B cell (primary cell): ENCODE results near the gene NKIRAS2. TPM values are rescaled to one million over a fixed set of nuclear protein-coding genes. Genes with fewer than 3 reads are reported as not detected.

Source experiments
- ATAC-seq: fragments of 200-7000 bp; cut with Tn5 transposase; one replicate; pipeline ENCODE4 v1.10.0; 2021; ENCODE audit warnings: low read depth, mild to moderate bottlenecking, moderate number of reproducible peaks, moderate library complexity
- CTCF ChIA-PET: fragments of 350-600 bp; sonication (Branson Sonifier 250); formaldehyde crosslinking; loops from one replicate; lab custom pipeline; 2021; ENCODE audit warnings: antibody characterized with exemption, inconsistent platforms; lab: Charles Lee
- POLR2A ChIA-PET: fragments of 350-600 bp; sonication (Branson Sonifier 250); formaldehyde crosslinking; loops from one replicate; lab custom pipeline; 2021; ENCODE audit warnings: antibody characterized with exemption; lab: Charles Lee
- DNase-seq: peaks from one replicate; pipeline ENCODE4 v3.0.0; 2013
- H2AFZ ChIP-seq: 2 replicates; pipeline ENCODE4 v1.6.1; 2012; ENCODE audit warnings: mild to moderate bottlenecking, low read depth, low read length; ENCODE audit not compliant: insufficient read depth, poor library complexity, severe bottlenecking
- H3K27ac ChIP-seq, 2 donors: 1 replicate in 1 of 2; 2 replicates in 1 of 2; pipeline ENCODE4 v1.5.1; 2012 to 2013; ENCODE audit warnings: low read length in 2 of 2, mild to moderate bottlenecking in 2 of 2, moderate library complexity in 1 of 2
- H3K27me3 ChIP-seq, 4 experiments: fragments of 200-600 bp in 1 of 4; sonication (generic) in 1 of 4; replicated peaks in 1 of 4; 1 replicate in 2 of 4; 2 replicates in 2 of 4; pipeline versions ENCODE4 v1.6.1 to v1.7.0; 2013 to 2016; ENCODE audit warnings: low read length in 3 of 4, mild to moderate bottlenecking in 2 of 4, mixed read lengths in 1 of 4, moderate library complexity in 1 of 4; ENCODE audit not compliant: insufficient read depth in 4 of 4, control insufficient read depth in 3 of 4; ENCODE audit errors: control extremely low read depth in 1 of 4
- H3K36me3 ChIP-seq, 2 experiments: replicated peaks in 1 of 2; 1 replicate in 1 of 2; 2 replicates in 1 of 2; pipeline versions ENCODE4 v1.6.1 to v1.7.1; 2013; ENCODE audit warnings: low read length in 1 of 2; ENCODE audit not compliant: insufficient read depth in 2 of 2, control insufficient read depth in 1 of 2; ENCODE audit errors: control extremely low read depth in 1 of 2, extremely low read depth in 1 of 2
- H3K4me1 ChIP-seq, 2 donors: fragments of 200-600 bp in 1 of 2; sonication (generic) in 1 of 2; 1 replicate in 1 of 2; 2 replicates in 1 of 2; pipeline versions ENCODE4 v1.5.1 to v1.6.1; 2013 to 2017; ENCODE audit warnings: low read length in 2 of 2; ENCODE audit not compliant: control insufficient read depth in 2 of 2, insufficient read depth in 2 of 2
- H3K4me2 ChIP-seq: replicated peaks from 2 replicates; pipeline ENCODE3; 2012; ENCODE audit warnings: mild to moderate bottlenecking, low read depth, low read length; ENCODE audit not compliant: poor library complexity, severe bottlenecking
- H3K4me3 ChIP-seq, 5 experiments: fragments of 200-600 bp in 1 of 5; sonication (generic) in 1 of 5; 1 replicate in 3 of 5; 2 replicates in 2 of 5; pipeline versions ENCODE4 v1.5.1 to v1.7.0; 2011 to 2016; ENCODE audit warnings: low read length in 4 of 5, mild to moderate bottlenecking in 4 of 5, low read depth in 2 of 5, control low read depth in 1 of 5, moderate library complexity in 1 of 5; ENCODE audit not compliant: insufficient read depth in 1 of 5; ENCODE audit errors: control extremely low read depth in 1 of 5, extremely low read depth in 1 of 5
- H3K79me2 ChIP-seq: fragments of 200-600 bp; sonication (generic); one replicate; pipeline ENCODE4 v1.6.0; 2016; ENCODE audit warnings: low read length; ENCODE audit not compliant: control insufficient read depth, insufficient read depth
- H3K9ac ChIP-seq: fragments of 200-600 bp; sonication (generic); 2 replicates; pipeline ENCODE4 v1.6.1; 2017; ENCODE audit warnings: mild to moderate bottlenecking, low read length, moderate library complexity
- H3K9me3 ChIP-seq, 3 donors: one replicate each; pipeline versions ENCODE4 v1.6.1 to v1.7.1; 2013; ENCODE audit warnings: low read length in 2 of 3; ENCODE audit not compliant: control insufficient read depth in 2 of 3, insufficient read depth in 1 of 3; ENCODE audit errors: control extremely low read depth in 1 of 3
- H4K20me1 ChIP-seq: 2 replicates; pipeline ENCODE4 v1.6.0; 2012; ENCODE audit warnings: mild to moderate bottlenecking, low read length; ENCODE audit not compliant: insufficient read depth, control insufficient read depth, poor library complexity, severe bottlenecking
- H3K27ac Mint-ChIP-seq: one replicate; pipeline ENCODE4 v1.8.0; 2021; ENCODE audit warnings: mixed read lengths
- H3K27me3 Mint-ChIP-seq: one replicate; pipeline ENCODE4 v1.8.0; 2021; ENCODE audit warnings: mixed read lengths
- H3K4me1 Mint-ChIP-seq: one replicate; pipeline ENCODE4 v1.8.0; 2021; ENCODE audit warnings: mixed read lengths
- H3K4me3 Mint-ChIP-seq: one replicate; pipeline ENCODE4 v1.8.0; 2021; ENCODE audit warnings: mixed read lengths
- H3K9me3 Mint-ChIP-seq: one replicate; pipeline ENCODE4 v1.8.0; 2022; ENCODE audit warnings: mixed read lengths; ENCODE audit not compliant: insufficient read depth
- CTCF ChIP-seq: fragments of 200-600 bp; IDR thresholded peaks from one replicate; pipeline ENCODE4 v1.8.0; 2022; ENCODE audit warnings: antibody characterized with exemption, mild to moderate bottlenecking
- EZH2 ChIP-seq: IDR thresholded peaks from 2 replicates; pipeline ENCODE4 v1.6.1; 2012; ENCODE audit warnings: borderline replicate concordance, low read depth, mild to moderate bottlenecking, moderate library complexity, low read length; ENCODE audit not compliant: insufficient read depth, poor library complexity, severe bottlenecking
- WGBS: methylation state at CpG from one replicate; pipeline ENCODE4 v1.1.5; 2013; ENCODE audit warnings: missing lambda C conversion rate; ENCODE audit not compliant: insufficient coverage; 5-methylcytosine and 5-hydroxymethylcytosine counted together
- intact Hi-C: fragments of 100-400 bp; cut with micrococcal nuclease; formaldehyde crosslinking; loops from one replicate; pipeline ENCODE4 v1.10.0; 2022
- polyA plus RNA-seq: library from polyadenylated mRNA; depleted of rRNA; stranded (reverse); fragments of >200 nt; gene quantifications from 2 replicates; pipeline ENCODE4 v1.2.3, GENCODE V29; 2012
- total RNA-seq, 2 donors: library from RNA; stranded (reverse); fragments of 120-200 nt in 1 of 2; gene quantifications; 1 replicate in 1 of 2; 2 replicates in 1 of 2; pipeline versions ENCODE4 v1.2.3 to v1.2.4, GENCODE V29; 2013 to 2022

NKIRAS2 gene
- total and polyA plus RNA-seq, 2 donors (not counting 1 experiment from before 2014, with no cell fraction given), result 22.0 to 29.2 TPM

- ChIA-PET POLR2A (no interaction called here), CTCF (interaction anchor here (1.2 to 6.9 kb wide), 2 partner anchors 14 to 98 kb away, joined by 4 to 51 read pairs; partner anchors contain the start of gene CNP)
- no peaks in the 10 kb centered on the region for H3K9me3 Mint-ChIP-seq
- Histone ChIP-seq H2AFZ (no peak overlapping the region), H3K4me2 (no peak overlapping the region), H4K20me1 (no peaks in the 10 kb centered on the region), H3K27ac (no peak overlapping the region), H3K36me3 (no peaks in the 10 kb centered on the region), H3K4me1 (peaks cover 16 to 21% of the 10 kb centered on the region in 2 donors), H3K4me3 (no peak overlapping the region), H3K9me3 (no peaks in the 10 kb centered on the region), H3K27me3 (no peaks in the 10 kb centered on the region), H3K79me2 (no peaks in the 10 kb centered on the region), H3K9ac (no peak overlapping the region)
- no peaks in the 10 kb centered on the region for H3K27me3 Mint-ChIP-seq
- ATAC-seq (no peak), DNase-seq (no peak)
- H3K4me1 Mint-ChIP-seq, result peaks cover 19% of the 10 kb centered on the region
- TF ChIP-seq EZH2 (no peak), CTCF (no peak)
- H3K27ac Mint-ChIP-seq, result no peak overlapping the region
- WGBS, result 93% methylated on average over 14 of the region's 14 CpGs
- intact Hi-C loops, result loop anchor here (1.0 kb wide), 1 partner anchor 99 kb away; no protein-coding TSS in a partner anchor
- no peak overlapping the region for H3K4me3 Mint-ChIP-seq
Observed at GRCh38 chr17:42062681-42063080, 42.8 kb downstream of the NKIRAS2 start.

GRCh38 chr17:42065201-42065600, 45.3 kb downstream of the NKIRAS2 start:
- ChIA-PET POLR2A (interaction anchor here (0.6 kb wide), 1 partner anchor 19 kb away, joined by 5 read pairs; no protein-coding TSS in a partner anchor), CTCF (interaction anchor here (0.7 to 6.9 kb wide), 16 partner anchors 10 to 105 kb away, joined by 3 to 89 read pairs (median 4); partner anchors contain the start of genes CNP, DHX58, KAT2A and NKIRAS2)
- Histone ChIP-seq H3K4me3 (no peak overlapping the region), H3K4me1 (peaks cover 16 to 21% of the 10 kb centered on the region in 2 donors), H3K79me2 (no peaks in the 10 kb centered on the region), H2AFZ (no peak overlapping the region), H4K20me1 (no peaks in the 10 kb centered on the region), H3K27me3 (no peaks in the 10 kb centered on the region), H3K9me3 (no peaks in the 10 kb centered on the region), H3K9ac (no peak overlapping the region), H3K36me3 (no peaks in the 10 kb centered on the region), H3K4me2 (no peak overlapping the region), H3K27ac (no peak overlapping the region)
- intact Hi-C loops, result no loop called here
- ATAC-seq (no peak), DNase-seq (no peak)
- Mint-ChIP-seq H3K27ac (no peak overlapping the region), H3K9me3 (no peaks in the 10 kb centered on the region), H3K27me3 (no peaks in the 10 kb centered on the region), H3K4me1 (peaks cover 19% of the 10 kb centered on the region), H3K4me3 (no peak overlapping the region)
- WGBS, result 43% methylated on average over 1 of the region's 2 CpGs
- TF ChIP-seq CTCF (no peak), EZH2 (no peak)
